ENCODE data around the gene SUCLG2. TPM values are rescaled to one million over a fixed set of nuclear protein-coding genes. Genes with fewer than 3 reads are reported as not detected.

SUCLG2 gene
- total and polyA plus RNA-seq, 2 donors (not counting 1 experiment from before 2014, with no cell fraction given), result 56.8 to 87.4 TPM

- DNase-seq (ENCODE audit: low read depth in 2 of 2), result no peak
- Histone ChIP-seq H3K36me3 (ENCODE audit: control insufficient read depth, insufficient read depth, low read length) (no peaks in the 10 kb centered on the region), H3K4me3 (replicated peaks in 1 of 4; ENCODE audit: control extremely low read depth in 1 of 4, insufficient read depth in 1 of 4, low read depth in 3 of 4, low read length in 4 of 4) (no peak overlapping the region), H3K9ac (ENCODE audit: insufficient read depth, low read length) (no peak overlapping the region), H3K27me3 (ENCODE audit: control insufficient read depth, insufficient read depth, low read length) (no peaks in the 10 kb centered on the region), H4K20me1 (ENCODE audit: control insufficient read depth, extremely low read depth, insufficient read depth, low read length) (no peaks in the 10 kb centered on the region), H3K4me2 (ENCODE audit: extremely low read depth, insufficient read depth, low read length) (no peak overlapping the region), H3K27ac (ENCODE audit: insufficient read depth, low read length) (no peak overlapping the region), H3K79me2 (ENCODE audit: control insufficient read depth, insufficient read depth, low read length) (no peaks in the 10 kb centered on the region), H2AFZ (ENCODE audit: low read length) (no peak overlapping the region), H3K9me3 (ENCODE audit: control insufficient read depth, insufficient read depth, low read depth, low read length) (no peaks in the 10 kb centered on the region), H3K4me1 (ENCODE audit: control insufficient read depth, extremely low read depth, insufficient read depth, low read length) (no peaks in the 10 kb centered on the region)
- TF ChIP-seq EZH2 (IDR thresholded peaks at IDR 0.05; ENCODE audit: low read length, missing control alignments) (no peak), CTCF (conservative IDR thresholded peaks at IDR 0.05 in 1 of 2, IDR thresholded peaks at IDR 0.05 in 1 of 2; ENCODE audit: low read depth in 1 of 2, low read length in 2 of 2) (no peak)
These were observed 167.5 kb downstream of the SUCLG2 start for GRCh38 chr3:67486883-67487282.

GRCh38 chr3:67484085-67484484 is 170.3 kb downstream of the SUCLG2 start:
- DNase-seq (ENCODE audit: low read depth in 2 of 2), result no peak
- no peak overlapping the region for H3K27ac ChIP-seq (ENCODE audit: insufficient read depth, low read length)
- no peak for TF ChIP-seq EZH2 (IDR thresholded peaks at IDR 0.05; ENCODE audit: low read length, missing control alignments)
- TF ChIP-seq CTCF (conservative IDR thresholded peaks at IDR 0.05 in 1 of 2, IDR thresholded peaks at IDR 0.05 in 1 of 2; ENCODE audit: low read depth in 1 of 2, low read length in 2 of 2), result no peak

DNA sequence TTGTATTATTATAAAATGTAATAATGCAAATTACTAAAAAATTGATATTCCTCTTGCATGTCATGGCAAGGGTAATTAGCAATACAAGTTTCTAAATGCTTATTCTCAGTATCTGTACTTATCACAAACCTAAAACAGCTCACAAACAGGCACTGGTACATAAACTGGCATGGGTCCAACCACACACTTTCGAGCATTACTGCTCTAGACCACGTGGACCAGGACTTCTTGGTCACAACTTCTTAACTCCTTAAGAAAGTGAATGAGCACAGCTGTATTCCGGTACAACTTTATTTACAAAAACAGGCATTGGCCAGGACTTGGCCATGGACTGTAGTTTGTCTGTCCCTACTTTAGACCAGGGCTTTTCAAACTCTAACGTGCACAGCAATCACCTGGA is 173.3 kb downstream of the SUCLG2 start:
- Histone ChIP-seq H3K9me3 (ENCODE audit: control insufficient read depth, insufficient read depth, low read depth, low read length) (no peaks in the 10 kb centered on the region), H4K20me1 (ENCODE audit: control insufficient read depth, extremely low read depth, insufficient read depth, low read length) (no peaks in the 10 kb centered on the region), H3K36me3 (ENCODE audit: control insufficient read depth, insufficient read depth, low read length) (no peaks in the 10 kb centered on the region), H3K4me1 (ENCODE audit: control insufficient read depth, extremely low read depth, insufficient read depth, low read length) (no peaks in the 10 kb centered on the region), H3K4me3 (replicated peaks in 1 of 4; ENCODE audit: control extremely low read depth in 1 of 4, insufficient read depth in 1 of 4, low read depth in 3 of 4, low read length in 4 of 4) (no peak overlapping the region), H3K27ac (ENCODE audit: insufficient read depth, low read length) (no peak overlapping the region), H2AFZ (ENCODE audit: low read length) (no peak overlapping the region), H3K27me3 (ENCODE audit: control insufficient read depth, insufficient read depth, low read length) (no peaks in the 10 kb centered on the region), H3K9ac (ENCODE audit: insufficient read depth, low read length) (no peak overlapping the region), H3K79me2 (ENCODE audit: control insufficient read depth, insufficient read depth, low read length) (no peaks in the 10 kb centered on the region), H3K4me2 (ENCODE audit: extremely low read depth, insufficient read depth, low read length) (no peak overlapping the region)
- DNase-seq (ENCODE audit: low read depth in 2 of 2), result no peak
- TF ChIP-seq EZH2 (IDR thresholded peaks at IDR 0.05; ENCODE audit: low read length, missing control alignments) (no peak), CTCF (conservative IDR thresholded peaks at IDR 0.05 in 1 of 2, IDR thresholded peaks at IDR 0.05 in 1 of 2; ENCODE audit: low read depth in 1 of 2, low read length in 2 of 2) (no peak)

More at GRCh38 chr3:67484085-67484484, 170.3 kb downstream of the SUCLG2 start:
- no peaks in the 10 kb centered on the region for H3K27me3 ChIP-seq (ENCODE audit: control insufficient read depth, insufficient read depth, low read length)
- H4K20me1 ChIP-seq (ENCODE audit: control insufficient read depth, extremely low read depth, insufficient read depth, low read length), result no peaks in the 10 kb centered on the region
- H3K4me3 ChIP-seq (replicated peaks in 1 of 4; ENCODE audit: control extremely low read depth in 1 of 4, insufficient read depth in 1 of 4, low read depth in 3 of 4, low read length in 4 of 4), result no peak overlapping the region
- H3K9me3 ChIP-seq (ENCODE audit: control insufficient read depth, insufficient read depth, low read depth, low read length), result no peaks in the 10 kb centered on the region
- H2AFZ ChIP-seq (ENCODE audit: low read length), result no peak overlapping the region
- H3K9ac ChIP-seq (ENCODE audit: insufficient read depth, low read length), result no peak overlapping the region
- H3K4me1 ChIP-seq (ENCODE audit: control insufficient read depth, extremely low read depth, insufficient read depth, low read length), result no peaks in the 10 kb centered on the region
- H3K36me3 ChIP-seq (ENCODE audit: control insufficient read depth, insufficient read depth, low read length), result no peaks in the 10 kb centered on the region
- H3K4me2 ChIP-seq (ENCODE audit: extremely low read depth, insufficient read depth, low read length), result no peak overlapping the region
- H3K79me2 ChIP-seq (ENCODE audit: control insufficient read depth, insufficient read depth, low read length), result no peaks in the 10 kb centered on the region
